GM19099 (cell line): Measurements from ENCODE around the gene PNO1.

Experiments used
- POLR2A ChIP-seq: IDR thresholded peaks from 3 replicates; pipeline ENCODE4 v1.6.1; 2011; ENCODE audit warnings: low read depth; ENCODE audit not compliant: insufficient read length; ENCODE audit errors: extremely low read depth

The PNO1 gene

DNA sequence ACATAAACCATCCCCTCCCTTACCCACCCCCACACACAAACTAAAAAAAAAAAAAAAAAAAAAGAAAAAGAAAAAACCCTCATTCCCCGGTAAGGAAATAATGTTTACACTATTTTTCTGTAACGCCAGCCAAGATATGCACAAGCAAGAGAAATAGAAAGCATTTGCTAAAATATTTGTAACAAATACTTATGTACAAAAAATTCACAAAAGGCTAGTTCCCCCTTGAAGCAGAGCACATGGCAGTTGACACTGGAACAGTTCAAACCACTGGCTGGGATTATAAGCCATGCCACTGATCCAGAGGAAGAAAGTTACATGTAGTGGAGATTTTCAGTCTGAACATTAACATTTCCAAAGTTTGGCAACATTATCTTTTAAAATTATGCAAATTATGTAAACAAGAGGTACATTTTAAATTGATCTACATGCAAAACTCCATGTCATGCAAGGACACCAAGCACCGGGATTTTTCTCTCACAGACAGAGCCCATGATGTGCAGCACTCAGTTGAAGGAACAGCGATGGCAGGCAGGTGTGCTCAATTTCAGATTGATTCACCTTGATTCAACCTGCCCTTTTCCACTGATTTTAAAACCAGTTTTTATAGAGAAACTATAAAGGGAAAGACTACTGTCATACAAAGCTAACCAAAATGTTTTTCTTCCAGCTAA is 21.4 kb downstream of the PNO1 start:
- no peak for TF ChIP-seq POLR2A

DNA sequence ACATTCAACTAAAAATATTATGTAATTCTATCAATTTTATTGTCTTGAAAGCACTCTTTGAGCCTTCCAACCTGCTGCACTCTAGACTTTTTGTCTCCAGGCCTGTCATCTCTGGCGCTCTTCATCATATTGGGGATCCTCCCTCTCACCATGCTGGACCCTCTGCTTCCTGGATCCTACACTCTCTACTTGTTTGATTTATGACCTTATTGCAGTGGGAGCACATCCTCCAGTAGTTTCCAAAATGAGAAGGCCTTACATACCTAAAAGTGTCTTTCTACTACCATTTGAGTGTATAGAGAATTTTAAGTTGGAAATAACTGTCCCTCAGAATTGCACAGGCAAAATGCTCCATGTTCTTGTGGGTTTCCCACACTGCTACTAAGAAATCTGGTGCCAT is 25.2 kb downstream of the PNO1 start:
- TF ChIP-seq POLR2A: no peak

DNA sequence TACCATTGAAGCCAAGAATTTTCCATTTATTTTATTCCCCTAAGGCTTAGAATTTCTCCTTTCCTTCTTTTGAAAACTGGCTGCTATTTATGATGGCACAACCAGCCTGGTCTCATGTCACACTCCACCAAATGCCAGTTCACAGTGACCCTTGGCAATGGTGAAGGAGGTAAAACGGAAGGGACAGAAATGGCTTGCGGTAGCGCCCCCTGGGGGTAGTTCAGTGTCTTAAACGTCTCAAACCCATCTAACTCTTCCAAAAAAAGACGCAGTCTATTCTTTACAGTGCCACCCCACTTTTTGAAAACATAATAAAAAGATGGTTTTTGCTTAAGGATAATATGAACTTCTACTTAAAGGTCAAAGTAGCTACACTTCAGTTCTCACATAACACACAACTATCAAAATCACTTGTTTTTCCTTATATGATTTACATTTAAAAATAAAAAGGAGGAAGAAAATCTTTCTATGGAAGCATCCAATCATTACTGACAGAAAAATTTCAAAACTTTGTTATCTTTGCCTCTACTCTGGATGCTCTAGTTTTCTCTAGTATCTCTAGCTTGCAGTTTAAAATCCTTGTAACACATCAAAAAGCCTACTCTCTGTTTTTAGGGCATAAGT is 28.0 kb downstream of the PNO1 start:
- no peak for TF ChIP-seq POLR2A

DNA sequence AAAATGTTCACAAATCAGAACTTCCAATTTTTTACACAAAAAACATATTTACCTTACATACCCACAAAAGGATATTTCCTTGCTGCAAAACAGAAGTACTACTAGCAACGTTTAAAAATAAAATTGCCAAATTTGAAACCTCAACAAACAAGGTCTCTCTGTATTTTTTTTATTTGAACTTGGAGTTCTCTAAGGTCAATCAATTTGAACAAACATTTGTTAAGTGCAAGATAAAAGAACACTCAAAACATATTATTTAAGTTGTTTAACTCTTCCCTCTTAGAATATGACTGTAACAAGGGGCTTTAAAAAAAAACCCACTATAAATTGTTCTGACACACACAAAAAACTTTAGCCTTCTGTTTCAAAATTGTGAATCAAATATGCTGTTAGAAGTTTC is 29.6 kb downstream of the PNO1 start:
- TF ChIP-seq POLR2A: no peak

DNA sequence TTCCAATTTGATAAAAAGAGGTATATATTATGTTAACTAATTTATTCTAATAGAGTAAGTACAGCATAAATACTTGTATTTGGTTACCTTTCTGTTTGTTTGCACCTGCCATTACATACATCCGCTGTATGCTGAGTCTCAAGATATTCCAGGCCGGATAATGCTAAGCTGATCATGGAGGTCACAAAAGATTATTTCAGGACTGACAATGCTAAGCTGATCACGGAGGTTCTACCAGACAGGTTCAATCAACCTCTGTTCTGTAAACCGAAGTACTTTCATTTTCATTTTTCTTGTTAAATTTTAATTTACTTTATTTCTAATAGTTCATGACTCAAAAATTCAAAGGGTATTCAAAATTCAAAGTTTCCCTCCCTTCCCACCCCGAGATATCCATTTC is 31.1 kb downstream of the PNO1 start:
- TF ChIP-seq POLR2A: no peak

DNA sequence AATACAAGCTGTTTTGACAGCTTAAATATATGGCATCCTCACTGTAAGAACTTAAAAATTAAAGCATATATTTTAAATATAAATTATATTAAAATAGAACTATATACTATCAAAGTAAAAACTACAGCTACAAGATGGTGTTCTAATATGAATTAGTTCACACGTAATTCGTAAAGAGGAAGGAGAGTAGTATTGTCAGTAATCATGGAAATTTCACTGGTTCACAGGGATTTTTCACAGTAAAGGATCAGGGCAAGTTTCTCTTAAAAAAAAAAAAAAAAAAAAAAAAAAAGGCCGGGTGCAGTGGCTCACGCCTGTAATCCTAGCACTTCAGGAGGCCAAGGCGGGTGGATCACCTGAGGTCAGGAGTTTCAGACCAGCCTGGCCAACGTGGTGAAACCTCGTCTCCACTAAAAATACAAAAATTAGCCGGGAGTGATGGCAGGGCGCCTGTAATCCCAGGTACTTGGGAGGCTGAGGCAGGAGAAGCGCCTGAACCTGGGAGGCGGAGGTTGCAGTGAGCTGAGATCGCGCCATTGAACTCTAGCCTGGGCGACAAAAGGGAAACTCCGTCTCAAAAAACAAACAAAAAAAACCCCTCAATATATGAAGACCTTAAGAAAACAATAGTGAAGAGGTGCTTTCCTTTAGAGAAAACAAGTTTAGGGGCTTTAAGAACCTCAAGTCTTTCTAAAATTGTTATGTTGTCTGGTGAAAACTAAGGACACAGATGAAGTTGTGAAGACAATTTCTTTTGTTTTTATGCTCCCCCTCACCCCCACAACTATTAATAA is 32.5 kb downstream of the PNO1 start:
- TF ChIP-seq POLR2A: no peak

DNA sequence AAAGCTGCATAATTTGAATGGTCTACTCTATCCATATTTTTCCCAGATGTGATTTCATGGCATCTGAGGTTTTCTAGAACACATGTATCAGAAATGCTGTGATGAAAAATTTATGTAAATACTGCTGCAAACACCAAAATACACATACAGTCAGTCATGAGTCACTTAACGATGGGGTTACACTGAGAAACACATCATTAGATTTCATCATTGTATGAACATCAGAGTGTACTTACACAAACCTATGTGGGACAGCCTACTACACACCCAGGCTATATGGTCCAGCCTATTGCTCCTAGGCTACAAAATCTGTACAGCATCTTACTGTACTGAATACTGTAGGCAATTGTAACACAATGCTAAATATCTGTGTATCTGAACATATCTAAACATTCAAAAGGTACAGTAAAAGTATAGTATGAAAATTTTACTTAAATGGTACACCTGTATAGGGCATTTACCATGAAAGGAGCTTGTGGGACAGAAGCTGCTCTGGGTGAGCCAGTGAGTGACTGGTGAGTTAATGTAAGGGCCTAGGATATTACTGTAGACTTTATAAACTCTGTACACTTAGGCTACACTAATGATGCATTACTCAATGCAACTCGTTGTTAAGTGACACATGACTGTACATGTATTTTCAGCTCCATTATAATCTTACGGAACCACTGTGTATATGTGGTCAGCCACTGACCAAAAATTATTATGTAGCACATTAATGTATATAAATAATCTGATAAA is 33.5 kb downstream of the PNO1 start:
- no peak for TF ChIP-seq POLR2A

DNA sequence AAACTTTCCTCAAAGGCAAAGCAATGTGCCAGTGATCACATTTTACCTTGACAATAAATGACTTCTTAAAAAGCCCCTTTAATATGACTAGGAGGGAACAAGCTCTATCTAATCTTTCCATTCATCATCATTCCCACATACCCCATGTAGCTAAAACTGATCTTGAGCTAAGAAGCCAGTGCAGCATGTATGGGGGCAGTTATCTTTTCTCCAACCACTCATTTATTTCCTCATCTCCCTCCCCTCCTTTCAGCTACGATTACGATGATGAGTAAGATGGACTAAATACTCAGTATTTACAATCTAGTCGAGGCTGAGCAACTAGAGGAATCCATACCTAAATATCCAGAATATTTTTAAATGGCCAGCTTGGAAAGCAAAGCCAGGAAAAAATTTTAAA is 35.5 kb downstream of the PNO1 start:
- TF ChIP-seq POLR2A: no peak

DNA sequence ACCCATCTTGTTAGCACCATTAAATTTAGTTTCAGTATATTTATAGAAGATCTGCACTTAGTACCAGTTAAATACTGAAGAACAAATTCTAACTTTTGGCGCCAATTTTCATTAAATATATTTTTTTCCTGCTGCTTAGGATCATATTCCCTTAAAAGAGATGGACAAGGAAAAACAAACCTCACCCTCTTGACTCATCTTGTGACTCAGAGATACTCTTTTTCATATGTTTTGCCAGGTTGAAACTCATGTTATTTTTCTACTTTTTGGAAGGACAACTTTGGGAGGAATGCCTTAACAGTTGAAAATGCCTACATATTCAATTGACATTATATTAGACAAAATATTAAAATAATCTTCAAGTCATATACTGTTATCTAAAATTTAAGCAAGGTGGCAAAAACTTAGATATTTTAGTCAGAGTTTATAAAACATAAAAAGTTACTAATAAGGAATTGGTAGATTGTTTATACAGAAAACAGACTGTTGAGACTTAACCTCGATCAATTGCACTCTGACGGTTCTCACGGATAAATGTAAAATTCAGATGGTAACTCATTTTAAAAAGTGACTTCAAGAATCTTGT is 36.2 kb downstream of the PNO1 start:
- no peak for TF ChIP-seq POLR2A

DNA sequence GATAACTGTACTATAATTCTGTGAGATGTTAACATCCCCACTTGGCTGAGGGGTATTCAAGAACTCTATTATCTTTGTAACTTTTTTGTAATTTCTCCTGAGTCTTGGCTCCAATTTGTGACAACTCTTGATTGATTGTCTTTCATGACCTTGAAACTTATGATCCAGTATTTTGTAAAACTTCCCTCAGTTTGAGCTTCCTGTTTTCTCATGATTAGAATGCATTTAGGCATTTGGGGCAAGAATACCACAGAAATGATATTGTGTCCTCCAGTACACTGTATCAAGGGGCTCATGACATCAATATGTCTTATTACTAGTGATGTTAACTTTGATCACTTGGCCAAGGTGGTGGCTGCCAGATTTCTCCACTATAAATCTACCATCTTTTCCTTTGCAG is 37.4 kb downstream of the PNO1 start:
- no peak for TF ChIP-seq POLR2A

DNA sequence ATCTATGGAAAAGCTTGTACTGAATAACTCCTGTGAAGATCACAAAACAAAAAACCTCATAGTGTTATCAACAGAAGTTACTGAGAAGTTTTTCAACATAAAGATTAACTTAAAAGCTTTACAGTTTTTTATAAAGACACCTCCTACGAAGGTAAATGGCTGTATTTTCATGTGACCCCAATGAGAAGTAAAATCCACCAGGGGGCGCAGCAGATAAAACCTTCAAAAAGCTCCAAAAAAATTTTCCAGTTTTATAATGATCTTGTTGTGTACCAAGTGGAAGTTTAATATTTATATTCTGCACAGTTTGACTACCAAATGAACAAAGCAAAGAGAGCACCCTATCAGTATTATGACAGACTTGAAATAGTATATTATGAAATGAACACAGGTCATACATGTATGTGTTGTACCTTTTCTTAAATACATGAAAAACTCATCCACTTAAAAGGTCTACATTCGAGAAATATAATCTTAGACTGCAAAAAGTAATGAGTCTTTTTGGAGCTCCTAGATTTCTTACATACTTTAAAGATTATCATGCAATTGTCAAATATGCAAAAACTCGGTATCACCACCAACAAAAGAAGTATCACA is 38.5 kb downstream of the PNO1 start:
- no peak for TF ChIP-seq POLR2A

DNA sequence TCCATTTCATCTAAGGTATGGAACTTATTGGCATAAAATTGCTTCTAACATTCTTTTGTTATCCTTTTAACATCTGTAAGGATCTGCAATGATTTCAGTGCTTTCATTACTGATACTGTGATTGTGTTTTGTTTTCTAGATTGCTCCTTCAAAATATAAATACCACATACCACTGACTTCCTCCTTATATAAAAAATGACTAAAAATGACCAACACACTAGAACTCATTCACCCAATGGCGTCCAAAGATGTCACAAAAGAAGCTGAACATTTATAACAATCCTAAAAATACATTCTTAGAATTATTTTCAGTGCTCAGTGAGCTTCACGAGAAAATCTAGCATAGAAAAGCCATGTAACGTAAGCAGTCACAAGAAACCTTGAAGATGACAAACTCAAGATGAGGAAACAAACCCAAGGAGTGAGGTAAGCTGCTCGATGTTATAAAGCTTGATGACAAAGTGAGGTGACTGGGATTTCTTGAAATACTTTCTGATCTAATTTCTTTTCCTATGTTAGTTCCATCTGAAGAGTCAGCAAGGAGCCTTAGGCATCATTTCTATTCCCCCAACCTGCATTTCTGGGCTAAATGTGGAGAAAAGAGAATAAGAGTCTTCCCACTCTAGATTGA is 42.6 kb downstream of the PNO1 start:
- TF ChIP-seq POLR2A: no peak

DNA sequence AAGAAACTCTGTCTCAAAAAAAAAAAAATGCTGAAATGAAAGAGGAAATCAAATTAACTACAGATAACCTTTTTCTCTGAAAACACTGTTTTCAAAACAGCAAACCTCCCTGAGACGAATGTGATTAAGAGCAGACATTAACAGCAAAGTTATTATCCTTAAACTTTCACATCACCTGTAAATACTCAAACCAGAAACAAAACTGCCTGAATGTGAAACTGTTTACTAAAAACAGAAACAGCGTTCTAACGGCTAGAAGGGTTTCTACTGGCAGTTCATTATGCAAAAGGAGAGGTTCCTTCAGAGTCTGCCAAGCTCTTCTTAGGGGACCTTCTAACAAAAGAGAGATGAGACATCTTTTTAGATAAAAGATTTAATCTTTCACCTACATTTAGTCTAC is 45.9 kb downstream of the PNO1 start:
- no peak for TF ChIP-seq POLR2A

DNA sequence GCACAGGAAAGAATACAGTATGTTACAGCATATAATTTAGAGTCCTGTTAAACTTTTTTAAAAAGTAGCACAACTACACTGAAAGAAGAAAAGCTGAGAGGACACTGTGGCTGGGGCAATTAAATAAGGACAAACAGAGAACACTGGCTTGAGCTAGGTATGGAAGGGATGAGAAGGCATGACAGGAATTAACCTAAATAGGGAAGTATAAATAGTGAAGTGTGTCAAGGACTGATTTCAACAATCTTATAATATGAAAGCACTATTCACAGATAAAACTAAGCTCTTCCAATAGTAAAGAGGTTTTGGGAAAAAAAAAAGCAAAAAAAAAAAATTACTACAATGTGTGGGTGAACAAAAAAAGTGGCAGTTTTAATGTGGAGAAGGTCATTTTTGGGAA is 49.1 kb downstream of the PNO1 start:
- no peak for TF ChIP-seq POLR2A
